Left ventricle myocardium inferior (tissue), 1 donor: ENCODE measurements around the gene TMEM185B. TPM values are rescaled to one million over a fixed set of nuclear protein-coding genes. Genes with fewer than 3 reads are reported as not detected.

Source experiments
- DNase-seq: peaks from one replicate; pipeline ENCODE4 v3.0.0-alpha.2; 2020
- H3K27ac ChIP-seq: fragments of 200-600 bp; replicated peaks from 2 replicates; pipeline ENCODE4 v1.8.0; 2021
- H3K27me3 ChIP-seq: fragments of 200-600 bp; 2 replicates; pipeline ENCODE4 v1.8.0; 2021; ENCODE audit warnings: low read depth
- H3K36me3 ChIP-seq: fragments of 200-600 bp; 2 replicates; pipeline ENCODE4 v1.8.0; 2021
- H3K4me1 ChIP-seq: fragments of 200-600 bp; 2 replicates; pipeline ENCODE4 v1.8.0; 2021
- H3K4me3 ChIP-seq: fragments of 200-600 bp; 2 replicates; pipeline ENCODE4 v1.8.0; 2021; ENCODE audit warnings: mild to moderate bottlenecking, moderate library complexity
- H3K9me3 ChIP-seq: fragments of 200-600 bp; replicated peaks from 2 replicates; pipeline ENCODE4 v1.8.0; 2021
- intact Hi-C: fragments of 100-400 bp; cut with micrococcal nuclease; formaldehyde crosslinking; loops from one replicate; pipeline ENCODE4 v1.11.0; 2022
- total RNA-seq: library from RNA; stranded (reverse); fragmentation: NEBNext Ultra II Directional; extraction: Animal tissue kit (Norgen Biotek cat#: 25700); gene quantifications from one replicate; pipeline ENCODE4 v1.2.1, GENCODE V29; 2021
- TF ChIP-seq, protein P1 (sequence below): fragments of 200-600 bp; IDR thresholded peaks from 2 replicates; pipeline ENCODE4 v1.8.0; 2021; ENCODE audit warnings: antibody characterized with exemption, mild to moderate bottlenecking, borderline replicate concordance
- donor health status: DM: no; HTN: yes; CAD: no; lungs with severe emphysema.

TMEM185B gene
- total RNA-seq, 1 donor from 2014 or later = 21.0 TPM

DNA sequence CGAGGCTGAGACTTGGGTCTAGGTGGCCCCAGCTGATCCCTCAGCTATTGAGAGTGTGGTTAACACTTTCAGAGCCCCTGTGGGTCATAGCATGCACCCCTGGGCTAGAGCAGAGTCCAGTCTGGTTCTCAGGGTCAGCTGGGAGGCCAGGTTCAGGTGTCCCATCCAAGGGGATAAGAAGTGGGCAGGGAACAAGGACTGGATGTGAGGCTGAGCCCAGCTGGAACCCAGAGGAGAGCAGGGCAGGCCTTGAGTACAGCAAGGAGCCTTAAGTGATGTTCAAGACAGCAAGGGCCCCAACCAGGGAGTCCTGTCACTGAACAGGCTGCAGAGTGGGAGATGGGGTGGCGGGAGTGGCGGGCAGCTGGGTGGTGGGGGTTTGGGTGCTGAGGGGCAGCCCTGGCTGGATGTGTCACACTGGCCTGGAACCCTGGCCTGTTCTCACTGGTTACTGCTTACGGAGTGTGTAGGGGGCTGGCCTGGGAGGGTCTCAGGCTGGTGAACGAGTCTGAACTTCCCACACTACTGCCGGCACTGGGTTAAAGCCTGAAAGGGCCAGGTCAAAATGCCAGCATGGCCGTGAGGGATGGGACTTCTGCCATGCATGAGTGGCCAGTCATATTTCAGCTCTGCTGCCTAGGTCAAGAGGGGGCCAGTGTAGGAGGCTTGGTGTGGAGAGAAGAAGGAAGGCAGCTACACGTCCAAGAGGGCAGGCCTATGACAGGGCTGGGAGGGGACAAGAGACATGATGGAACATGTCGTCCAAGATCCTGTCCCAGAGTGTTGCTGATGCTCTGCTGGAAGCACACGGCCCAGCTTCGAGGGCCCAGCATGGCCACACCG lies 13.6 kb downstream of the TMEM185B start:
- Histone ChIP-seq H3K36me3 (no peaks in the 10 kb centered on the region), H3K4me3 (no peak overlapping the region), H3K27me3 (no peaks in the 10 kb centered on the region), H3K4me1 (peaks cover 9% of the 10 kb centered on the region), H3K27ac (no peak overlapping the region), H3K9me3 (no peaks in the 10 kb centered on the region)
- intact Hi-C loops = no loop called here
- DNase-seq = no peak
- TF ChIP-seq, protein P1, sequence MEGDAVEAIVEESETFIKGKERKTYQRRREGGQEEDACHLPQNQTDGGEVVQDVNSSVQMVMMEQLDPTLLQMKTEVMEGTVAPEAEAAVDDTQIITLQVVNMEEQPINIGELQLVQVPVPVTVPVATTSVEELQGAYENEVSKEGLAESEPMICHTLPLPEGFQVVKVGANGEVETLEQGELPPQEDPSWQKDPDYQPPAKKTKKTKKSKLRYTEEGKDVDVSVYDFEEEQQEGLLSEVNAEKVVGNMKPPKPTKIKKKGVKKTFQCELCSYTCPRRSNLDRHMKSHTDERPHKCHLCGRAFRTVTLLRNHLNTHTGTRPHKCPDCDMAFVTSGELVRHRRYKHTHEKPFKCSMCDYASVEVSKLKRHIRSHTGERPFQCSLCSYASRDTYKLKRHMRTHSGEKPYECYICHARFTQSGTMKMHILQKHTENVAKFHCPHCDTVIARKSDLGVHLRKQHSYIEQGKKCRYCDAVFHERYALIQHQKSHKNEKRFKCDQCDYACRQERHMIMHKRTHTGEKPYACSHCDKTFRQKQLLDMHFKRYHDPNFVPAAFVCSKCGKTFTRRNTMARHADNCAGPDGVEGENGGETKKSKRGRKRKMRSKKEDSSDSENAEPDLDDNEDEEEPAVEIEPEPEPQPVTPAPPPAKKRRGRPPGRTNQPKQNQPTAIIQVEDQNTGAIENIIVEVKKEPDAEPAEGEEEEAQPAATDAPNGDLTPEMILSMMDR = no peak

DNA sequence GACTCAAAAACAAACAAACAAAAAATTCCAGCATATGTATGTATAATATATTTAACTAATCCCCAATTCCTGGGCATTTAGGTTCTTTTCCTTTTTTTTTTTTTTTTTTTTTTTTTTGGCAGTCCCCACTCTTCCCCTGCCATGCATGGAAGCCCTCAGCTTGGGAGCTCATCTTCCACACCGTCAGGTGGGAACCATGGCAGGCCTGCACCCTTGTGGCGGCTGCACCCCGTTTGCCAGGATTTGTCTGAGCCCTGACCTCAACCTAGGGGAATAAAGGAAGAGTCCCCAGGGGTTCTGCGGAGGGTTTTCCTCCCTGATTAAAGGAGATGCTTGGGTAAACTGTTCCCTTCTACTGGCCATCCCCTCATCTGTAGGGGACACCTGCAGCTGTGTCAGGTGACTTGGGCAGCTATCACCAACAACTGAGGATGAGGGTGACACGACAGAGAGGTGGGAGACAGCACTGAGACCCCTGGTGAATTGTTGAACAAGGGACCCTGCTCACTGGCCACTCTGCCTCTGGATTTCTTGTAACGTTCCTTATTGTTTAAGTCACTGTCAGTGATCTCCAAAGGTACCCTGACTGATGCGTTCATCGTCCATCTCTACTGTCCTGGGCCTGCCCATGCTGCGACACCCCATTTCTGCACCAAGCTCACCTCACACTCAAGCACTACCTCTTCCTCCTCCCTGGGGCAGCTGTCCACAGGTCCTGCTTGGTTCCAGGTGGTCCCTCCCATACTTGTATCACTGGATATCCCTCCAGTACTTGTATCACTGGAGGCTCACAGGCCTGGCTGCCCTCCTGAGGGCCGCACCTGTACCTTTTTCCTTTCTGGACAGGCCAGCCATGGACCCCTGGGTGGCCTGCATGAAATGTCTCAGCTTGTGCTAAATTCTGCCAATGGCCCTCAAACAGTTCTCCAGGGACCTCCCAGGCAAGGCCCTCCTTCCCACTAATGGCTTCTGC lies 14.5 kb downstream of the TMEM185B start:
- DNase-seq = no peak
- Histone ChIP-seq H3K4me3 (no peak overlapping the region), H3K27me3 (no peaks in the 10 kb centered on the region), H3K36me3 (no peaks in the 10 kb centered on the region), H3K4me1 (peaks cover 17% of the 10 kb centered on the region), H3K27ac (no peak overlapping the region), H3K9me3 (no peaks in the 10 kb centered on the region)
- TF ChIP-seq, protein P1 = no peak
- intact Hi-C loops = no loop called here

DNA sequence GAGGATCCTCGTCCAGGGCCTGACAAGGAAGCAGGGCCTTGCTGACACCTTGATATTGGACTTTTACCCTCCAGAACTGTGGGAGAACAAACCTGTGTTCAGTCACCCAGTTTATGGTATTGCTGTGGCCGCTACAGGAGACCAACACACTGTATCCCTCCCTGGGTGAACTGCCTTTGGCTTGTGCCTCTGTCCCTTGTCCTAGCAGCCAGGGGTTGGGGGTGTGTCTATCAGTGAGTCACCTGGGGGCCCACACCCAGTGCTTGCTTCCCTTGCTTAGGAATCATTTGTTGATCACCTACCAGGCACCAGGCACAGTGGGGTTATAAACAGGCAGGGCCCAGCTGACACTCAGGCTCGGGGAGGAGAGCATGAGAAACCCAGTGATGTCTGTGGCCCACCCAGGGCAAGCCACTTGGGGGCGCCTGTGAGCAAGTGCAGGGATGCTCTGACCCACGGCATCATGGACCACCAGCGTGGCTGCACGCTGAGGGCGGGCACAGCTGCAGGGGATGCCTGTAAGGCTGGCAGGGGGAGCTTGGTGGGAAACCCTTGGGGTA lies 17.1 kb downstream of the TMEM185B start:
- intact Hi-C loops = no loop called here
- no peaks in the 10 kb centered on the region for H3K36me3 ChIP-seq
- no peaks in the 10 kb centered on the region for H3K27me3 ChIP-seq
- DNase-seq = no peak
- TF ChIP-seq, protein P1 = peak; percentile 49
- H3K9me3 ChIP-seq = no peaks in the 10 kb centered on the region
- no peak overlapping the region for H3K4me3 ChIP-seq
- no peak overlapping the region for H3K27ac ChIP-seq
- peaks cover 26% of the 10 kb centered on the region for H3K4me1 ChIP-seq

DNA sequence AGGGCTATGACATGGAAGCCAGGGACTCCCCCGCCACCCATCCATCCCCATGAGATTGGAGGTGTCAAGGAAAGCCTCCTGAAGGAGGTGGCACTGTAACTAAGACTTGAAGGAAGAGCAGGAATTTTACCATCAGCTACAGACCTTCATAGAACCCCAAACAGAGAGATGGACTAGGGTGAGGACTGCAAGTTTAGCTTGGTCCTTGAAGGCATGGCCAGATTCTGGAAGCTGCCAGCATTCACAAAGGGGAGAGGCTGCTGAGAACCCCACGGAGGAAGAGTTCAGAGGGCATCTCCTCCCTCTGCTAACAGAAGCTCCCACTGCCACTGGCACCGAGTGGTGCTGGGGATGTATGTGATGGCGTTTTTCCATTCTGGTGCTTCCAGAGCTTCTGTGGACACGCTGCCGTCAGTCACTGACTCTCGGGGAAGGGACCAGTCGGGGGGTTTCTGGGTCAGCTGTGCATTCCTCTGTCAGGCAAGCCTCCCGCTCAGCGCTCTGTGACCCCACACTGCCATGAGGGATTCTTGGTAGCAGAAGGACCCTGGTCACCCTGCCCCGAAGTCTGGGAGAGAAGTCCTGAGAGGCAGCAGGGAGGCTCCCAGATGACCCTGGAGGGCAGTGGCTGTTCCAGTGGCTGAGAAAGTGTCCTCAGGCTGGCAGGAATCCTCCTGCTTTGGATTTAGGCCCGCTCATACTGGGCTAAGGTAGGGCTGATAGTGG lies 18.1 kb downstream of the TMEM185B start:
- H3K4me3 ChIP-seq = no peak overlapping the region
- no peak for DNase-seq
- no peaks in the 10 kb centered on the region for H3K27me3 ChIP-seq
- TF ChIP-seq, protein P1 = no peak
- no peaks in the 10 kb centered on the region for H3K36me3 ChIP-seq
- peaks cover 21% of the 10 kb centered on the region for H3K4me1 ChIP-seq
- no peak overlapping the region for H3K27ac ChIP-seq
- intact Hi-C loops = no loop called here
- no peaks in the 10 kb centered on the region for H3K9me3 ChIP-seq

DNA sequence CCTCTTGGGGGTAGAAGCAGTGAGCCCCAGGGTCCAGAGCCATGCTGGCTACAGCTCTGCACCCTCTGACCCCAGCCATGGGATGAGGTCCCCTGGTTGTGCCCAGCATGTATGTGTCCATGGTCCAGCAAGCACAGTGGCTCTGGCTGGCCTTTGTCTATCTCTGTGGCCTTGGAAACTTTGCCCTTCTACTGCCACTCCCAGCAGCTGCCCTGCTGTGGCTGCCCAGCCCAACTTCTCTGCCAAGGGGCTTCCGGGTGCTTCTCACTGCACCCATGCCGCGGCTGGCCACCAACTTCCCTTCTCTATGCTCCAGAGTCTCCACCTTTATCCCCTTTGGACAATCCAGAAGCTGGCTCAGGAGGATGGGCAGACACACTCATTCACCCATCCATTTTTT lies 18.8 kb downstream of the TMEM185B start:
- Histone ChIP-seq H3K4me1 (peaks cover 17% of the 10 kb centered on the region), H3K36me3 (no peaks in the 10 kb centered on the region), H3K4me3 (no peak overlapping the region), H3K27ac (no peak overlapping the region), H3K9me3 (no peaks in the 10 kb centered on the region), H3K27me3 (no peaks in the 10 kb centered on the region)
- intact Hi-C loops = no loop called here
- no peak for DNase-seq
- TF ChIP-seq, protein P1 = no peak
